Measurements from ENCODE around the gene SLC25A30.

Gene SLC25A30

GRCh38 chr13:45436332-45436731 is 18.2 kb upstream of the SLC25A30 start:
- TF ChIP-seq, protein P1, sequence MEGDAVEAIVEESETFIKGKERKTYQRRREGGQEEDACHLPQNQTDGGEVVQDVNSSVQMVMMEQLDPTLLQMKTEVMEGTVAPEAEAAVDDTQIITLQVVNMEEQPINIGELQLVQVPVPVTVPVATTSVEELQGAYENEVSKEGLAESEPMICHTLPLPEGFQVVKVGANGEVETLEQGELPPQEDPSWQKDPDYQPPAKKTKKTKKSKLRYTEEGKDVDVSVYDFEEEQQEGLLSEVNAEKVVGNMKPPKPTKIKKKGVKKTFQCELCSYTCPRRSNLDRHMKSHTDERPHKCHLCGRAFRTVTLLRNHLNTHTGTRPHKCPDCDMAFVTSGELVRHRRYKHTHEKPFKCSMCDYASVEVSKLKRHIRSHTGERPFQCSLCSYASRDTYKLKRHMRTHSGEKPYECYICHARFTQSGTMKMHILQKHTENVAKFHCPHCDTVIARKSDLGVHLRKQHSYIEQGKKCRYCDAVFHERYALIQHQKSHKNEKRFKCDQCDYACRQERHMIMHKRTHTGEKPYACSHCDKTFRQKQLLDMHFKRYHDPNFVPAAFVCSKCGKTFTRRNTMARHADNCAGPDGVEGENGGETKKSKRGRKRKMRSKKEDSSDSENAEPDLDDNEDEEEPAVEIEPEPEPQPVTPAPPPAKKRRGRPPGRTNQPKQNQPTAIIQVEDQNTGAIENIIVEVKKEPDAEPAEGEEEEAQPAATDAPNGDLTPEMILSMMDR (IDR thresholded peaks at IDR 0.05; ENCODE audit: low read length), result no peak
- TF ChIP-seq EZH2phosphoT487 (IDR thresholded peaks at IDR 0.05; ENCODE audit: low read length) (no peak), EZH2 (optimal IDR thresholded peaks at IDR 0.05; ENCODE audit: low read depth, low read length) (no peak)
- Histone ChIP-seq H3K27me3 (replicated peaks; ENCODE audit: insufficient read depth, low read length) (no peaks in the 10 kb centered on the region), H2AFZ (ENCODE audit: low read length) (no peak overlapping the region), H3K9me2 (replicated peaks; ENCODE audit: insufficient read depth, low read length) (no peaks in the 10 kb centered on the region), H3K9ac (ENCODE audit: low read length) (no peak overlapping the region), H3K27ac (ENCODE audit: low read length) (no peak overlapping the region), H3K4me3 (ENCODE audit: low read length) (no peak overlapping the region), H3K36me3 (replicated peaks; ENCODE audit: insufficient read depth, low read length) (no peaks in the 10 kb centered on the region), H3K79me2 (ENCODE audit: low read length) (no peaks in the 10 kb centered on the region), H3K9me3 (replicated peaks; ENCODE audit: insufficient read depth, low read length) (no peaks in the 10 kb centered on the region), H3K4me2 (ENCODE audit: low read depth, low read length) (no peak overlapping the region), H3K4me1 (ENCODE audit: low read length) (0 out of 2 replicates have a peak, but pooled peaks cover under 1% of the 10 kb centered on the region), H4K20me1 (ENCODE audit: insufficient read depth, low read length) (no peaks in the 10 kb centered on the region), H3F3A (ENCODE audit: insufficient read depth, low read length) (0 out of 2 replicates have a peak, but pooled peaks cover 1% of the 10 kb centered on the region)
- no peak for DNase-seq

- Histone ChIP-seq H3F3A (ENCODE audit: insufficient read depth, low read length) (no peaks in the 10 kb centered on the region), H3K9me2 (replicated peaks; ENCODE audit: insufficient read depth, low read length) (no peaks in the 10 kb centered on the region), H3K27me3 (replicated peaks; ENCODE audit: insufficient read depth, low read length) (no peaks in the 10 kb centered on the region), H3K79me2 (ENCODE audit: low read length) (no peaks in the 10 kb centered on the region), H3K4me2 (ENCODE audit: low read depth, low read length) (no peak overlapping the region), H3K27ac (ENCODE audit: low read length) (no peak overlapping the region), H3K4me3 (ENCODE audit: low read length) (no peak overlapping the region), H3K9me3 (replicated peaks; ENCODE audit: insufficient read depth, low read length) (no peaks in the 10 kb centered on the region), H2AFZ (ENCODE audit: low read length) (no peak overlapping the region), H3K36me3 (replicated peaks; ENCODE audit: insufficient read depth, low read length) (no peaks in the 10 kb centered on the region), H3K9ac (ENCODE audit: low read length) (no peak overlapping the region), H4K20me1 (ENCODE audit: insufficient read depth, low read length) (no peaks in the 10 kb centered on the region), H3K4me1 (ENCODE audit: low read length) (no peaks in the 10 kb centered on the region)
- DNase-seq, result no peak
- TF ChIP-seq, protein P1 (IDR thresholded peaks at IDR 0.05; ENCODE audit: low read length), result no peak
- TF ChIP-seq EZH2 (optimal IDR thresholded peaks at IDR 0.05; ENCODE audit: low read depth, low read length) (no peak), EZH2phosphoT487 (IDR thresholded peaks at IDR 0.05; ENCODE audit: low read length) (no peak)
These were observed 16.6 kb upstream of the SLC25A30 start for GRCh38 chr13:45434556-45435371.

DNA sequence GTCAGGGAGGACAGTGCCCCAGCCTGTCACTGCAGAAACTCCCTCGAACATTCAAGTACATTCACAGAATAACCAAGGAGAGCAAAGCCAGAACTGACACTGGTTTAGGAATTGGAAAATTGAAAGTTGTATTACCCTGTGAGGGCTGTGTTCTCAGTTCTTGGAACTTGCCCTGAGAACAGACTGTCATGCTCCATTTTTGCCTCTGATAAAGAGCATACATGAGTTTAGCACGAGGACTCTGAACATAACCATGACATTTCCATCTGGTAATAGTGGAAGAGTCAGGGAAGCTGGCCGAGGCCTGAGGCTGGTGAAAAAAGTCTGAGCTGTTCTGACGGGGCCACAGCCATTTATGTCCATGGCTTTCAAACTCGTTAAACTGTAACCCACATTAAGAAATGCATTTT is 15.2 kb upstream of the SLC25A30 start:
- no peaks in the 10 kb centered on the region for H3F3A ChIP-seq (ENCODE audit: insufficient read depth, low read length)
- no peaks in the 10 kb centered on the region for H3K4me1 ChIP-seq (ENCODE audit: low read length)
- H3K27ac ChIP-seq (ENCODE audit: low read length), result no peak overlapping the region
- H3K36me3 ChIP-seq (replicated peaks; ENCODE audit: insufficient read depth, low read length), result no peaks in the 10 kb centered on the region
- no peaks in the 10 kb centered on the region for H3K79me2 ChIP-seq (ENCODE audit: low read length)
- TF ChIP-seq, protein P1 (IDR thresholded peaks at IDR 0.05; ENCODE audit: low read length), result no peak
- no peak for TF ChIP-seq EZH2phosphoT487 (IDR thresholded peaks at IDR 0.05; ENCODE audit: low read length)
- no peak for TF ChIP-seq EZH2 (optimal IDR thresholded peaks at IDR 0.05; ENCODE audit: low read depth, low read length)
- H3K27me3 ChIP-seq (replicated peaks; ENCODE audit: insufficient read depth, low read length), result no peaks in the 10 kb centered on the region
- no peaks in the 10 kb centered on the region for H3K9me3 ChIP-seq (replicated peaks; ENCODE audit: insufficient read depth, low read length)
- H3K4me2 ChIP-seq (ENCODE audit: low read depth, low read length), result no peak overlapping the region
- H3K4me3 ChIP-seq (ENCODE audit: low read length), result no peak overlapping the region
- DNase-seq, result no peak
- H3K9me2 ChIP-seq (replicated peaks; ENCODE audit: insufficient read depth, low read length), result no peaks in the 10 kb centered on the region
- H4K20me1 ChIP-seq (ENCODE audit: insufficient read depth, low read length), result no peaks in the 10 kb centered on the region
- H2AFZ ChIP-seq (ENCODE audit: low read length), result no peak overlapping the region
- H3K9ac ChIP-seq (ENCODE audit: low read length), result no peak overlapping the region

Measured in MM.1S (cell line).